ENCODE results near the gene ELAC1. TPM values are rescaled to one million over a fixed set of nuclear protein-coding genes. Genes with fewer than 3 reads are reported as not detected.

The ELAC1 gene
- total and polyA plus RNA-seq, 2 of the 8 experiments (the other 6 are each of a cell fraction or from before 2014, with no cell fraction given) = 2.3 to 3.4 TPM

DNA sequence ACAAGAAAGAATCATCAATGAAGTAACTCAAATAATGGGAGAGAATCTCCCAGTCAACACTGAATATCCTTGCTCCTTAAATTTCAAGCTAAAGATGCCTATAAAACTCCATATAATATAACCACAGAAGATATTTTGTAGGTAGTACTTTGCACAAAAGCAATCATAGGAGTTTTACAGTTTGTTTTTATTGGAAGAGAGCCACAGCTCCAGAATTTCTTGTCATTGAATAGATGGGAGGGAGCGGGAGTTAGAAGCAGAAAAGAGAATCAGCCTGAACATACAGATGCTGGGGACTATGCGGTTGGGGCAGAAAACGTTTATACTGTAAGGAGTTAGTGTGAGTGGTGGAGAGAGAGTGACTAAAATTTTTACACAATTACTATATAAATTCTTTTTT, 43.9 kb downstream of the ELAC1 start:
- H3K23me2 ChIP-seq (ENCODE audit: low read depth, low read length) = no peaks in the 10 kb centered on the region; the same call in 1 of the 2 replicates
- H3K79me1 ChIP-seq (ENCODE audit: low read depth, low read length) = no peaks in the 10 kb centered on the region
- H3K23ac ChIP-seq (ENCODE audit: insufficient read length) = no peak overlapping the region
- H2BK120ac ChIP-seq (replicated peaks; ENCODE audit: low read depth, low read length) = no peak overlapping the region
- no peak overlapping the region for H2BK5ac ChIP-seq (ENCODE audit: low read depth, low read length)
- H3K27ac ChIP-seq (ENCODE audit: low read depth, low read length) = no peak overlapping the region
- no peak overlapping the region for H4K8ac ChIP-seq (ENCODE audit: extremely low read depth, insufficient read depth, low read length)
- peaks cover 0 to 12% (median 2%) of the 10 kb centered on the region in 4 experiments; a peak in 4 of 7 replicates for H3K4me1 ChIP-seq (replicated peaks in 1 of 4; ENCODE audit: control insufficient read depth in 3 of 4, insufficient read depth in 4 of 4, low read length in 3 of 4)
- H3K4me3 ChIP-seq (ENCODE audit: extremely low read depth in 1 of 4, insufficient read depth in 2 of 4, low read depth in 3 of 4, low read length in 4 of 4) = no peak overlapping the region
- no peak overlapping the region for H4K5ac ChIP-seq (ENCODE audit: insufficient read length, low read depth, low read length)
- H3K9me3 ChIP-seq (ENCODE audit: insufficient read depth in 2 of 2, low read depth in 1 of 2, low read length in 1 of 2) = no peaks in the 10 kb centered on the region
- H3K56ac ChIP-seq (replicated peaks; ENCODE audit: insufficient read length, low read depth, low read length) = no peak overlapping the region
- whole genome bisulfite sequencing, 2 experiments (ENCODE audit: extremely low coverage in 1 of 2, insufficient coverage in 1 of 2, insufficient read length in 1 of 2, insufficient replicate concordance in 2 of 2, low coverage in 1 of 2, low lambda C conversion rate in 2 of 2, missing lambda C conversion rate in 1 of 2) = 87% methylated on average over 3 of the region's 3 CpGs; no CpG with 5 or more reads in 1 of the 2 experiments
- no peak overlapping the region for H2BK15ac ChIP-seq (ENCODE audit: low read length)
- H4K20me1 ChIP-seq (replicated peaks in 1 of 2; ENCODE audit: control insufficient read depth in 1 of 2, insufficient read depth in 2 of 2, low read length in 2 of 2) = no peaks in the 10 kb centered on the region
- no peak overlapping the region for H2AK5ac ChIP-seq (ENCODE audit: low read depth, low read length)
- no peak overlapping the region for H3K9ac ChIP-seq (replicated peaks in 1 of 4; ENCODE audit: extremely low read depth in 1 of 4, low read depth in 3 of 4, low read length in 3 of 4)
- no peaks in the 10 kb centered on the region for H3K27me3 ChIP-seq (replicated peaks in 1 of 4; ENCODE audit: control insufficient read depth in 3 of 4, extremely low read depth in 1 of 4, insufficient read depth in 3 of 4, low read length in 3 of 4)
- no peak overlapping the region for H2BK12ac ChIP-seq (ENCODE audit: low read depth, low read length)
- H2BK20ac ChIP-seq (ENCODE audit: low read length) = no peak overlapping the region
- no peaks in the 10 kb centered on the region for H3K79me2 ChIP-seq (ENCODE audit: control insufficient read depth in 1 of 2, insufficient read depth in 2 of 2, low read length in 2 of 2)
- no peak overlapping the region for H2AFZ ChIP-seq (ENCODE audit: low read length)
- ChIA-PET CTCF (ENCODE audit: partially characterized antibody) (no interaction called here), POLR2A (ENCODE audit: partially characterized antibody) (no interaction called here)
- no peaks in the 10 kb centered on the region for H3K36me3 ChIP-seq (ENCODE audit: control insufficient read depth in 2 of 4, insufficient read depth in 4 of 4, low read length in 3 of 4)
- no peak overlapping the region for H3K14ac ChIP-seq (ENCODE audit: insufficient read length)
- H3K18ac ChIP-seq (ENCODE audit: extremely low read depth, low read length) = no peak overlapping the region
- no peak overlapping the region for H3K4me2 ChIP-seq (ENCODE audit: insufficient read depth in 1 of 2, low read depth in 2 of 2, low read length in 2 of 2)
- FAIRE-seq (no peak), DNase-seq (ENCODE audit: low read depth in 1 of 2, low spot score in 2 of 2) (no peak)
- H4K91ac ChIP-seq (replicated peaks; ENCODE audit: insufficient read length, low read length) = no peak overlapping the region
- H3K4ac ChIP-seq (replicated peaks; ENCODE audit: insufficient read length, low read depth, low read length) = no peak overlapping the region
- no peak for TF ChIP-seq HDAC6 (IDR thresholded peaks at IDR 0.05; ENCODE audit: low read depth, low read length)
- no peak for TF ChIP-seq MAFK (IDR thresholded peaks at IDR 0.05; ENCODE audit: low read depth, low read length)
- TF ChIP-seq CEBPB (IDR thresholded peaks at IDR 0.05; ENCODE audit: low read depth, low read length) = no peak
- TF ChIP-seq TAF7 (optimal IDR thresholded peaks at IDR 0.05; ENCODE audit: borderline replicate concordance, low read depth, low read length) = no peak
- TF ChIP-seq SIN3A (conservative IDR thresholded peaks at IDR 0.05 in 1 of 2, IDR thresholded peaks at IDR 0.05 in 1 of 2; ENCODE audit: low read depth in 1 of 2, low read length in 2 of 2) = no peak
- no peak for TF ChIP-seq GABPA (IDR thresholded peaks at IDR 0.05; ENCODE audit: borderline replicate concordance, insufficient read depth, low read length)
- no peak for TF ChIP-seq RAD21 (IDR thresholded peaks at IDR 0.05 in 1 of 2, conservative IDR thresholded peaks at IDR 0.05 in 1 of 2; ENCODE audit: low read depth in 2 of 2, low read length in 2 of 2)
- no peak for TF ChIP-seq TEAD4 (IDR thresholded peaks at IDR 0.05; ENCODE audit: low read depth, low read length)
- TF ChIP-seq POLR2A (IDR thresholded peaks at IDR 0.05; ENCODE audit: control extremely low read depth in 1 of 2, low read depth in 2 of 2, low read length in 2 of 2) = no peak
- TF ChIP-seq GTF2F1 (IDR thresholded peaks at IDR 0.05; ENCODE audit: borderline replicate concordance, low read depth, low read length) = no peak
- no peak for TF ChIP-seq SUZ12 (IDR thresholded peaks at IDR 0.05; ENCODE audit: low read length)
- TF ChIP-seq TAF1 (IDR thresholded peaks at IDR 0.05; ENCODE audit: low read depth, low read length) = no peak
- no peak for TF ChIP-seq POLR2AphosphoS5 (IDR thresholded peaks at IDR 0.05; ENCODE audit: low read depth, low read length)
- no peak for TF ChIP-seq CHD1 (IDR thresholded peaks at IDR 0.05; ENCODE audit: low read depth, low read length)

Data from H1 (cell line).